GM18907 (cell line): ENCODE results near the gene PAQR5.
"Not testable (repeated sequence)": the region's sequence is repeated elsewhere in the genome, so short reads cannot be mapped to it uniquely, and the experiment has no call there.

Experiments
- ATAC-seq: cut with Tn5 transposase; IDR thresholded peaks from one replicate; pipeline ENCODE4 v1.9.1; 2021; ENCODE audit warnings: mild to moderate bottlenecking, moderate library complexity; ENCODE audit not compliant: unreplicated experiment

The PAQR5 gene

GRCh38 chr15:69298697-69299441 is at the start of gene PAQR5:
PAQR5 (plus strand) TSS chr15:69298912; CDS start chr15:69360081, 61,169 bp downstream.
- ATAC-seq: no peak

- ATAC-seq: no peak
These were observed 45.6 kb upstream of the PAQR5 start for GRCh38 chr15:69253156-69253555.

GRCh38 chr15:69265347-69265955 is 33.3 kb upstream of the PAQR5 start:
- ATAC-seq: no peak

- no peak for ATAC-seq
These were observed 27.5 kb upstream of the PAQR5 start for GRCh38 chr15:69271217-69271616.

- ATAC-seq: no peak
These were observed 26.6 kb upstream of the PAQR5 start for GRCh38 chr15:69272139-69272538.

GRCh38 chr15:69272891-69273290 is 25.8 kb upstream of the PAQR5 start:
- no peak for ATAC-seq

- ATAC-seq: no peak
These were observed 23.5 kb upstream of the PAQR5 start for GRCh38 chr15:69275074-69275670.

- no peak for ATAC-seq
These were observed 22.7 kb upstream of the PAQR5 start for GRCh38 chr15:69275933-69276560.

- ATAC-seq: no peak
These were observed 21.4 kb upstream of the PAQR5 start for GRCh38 chr15:69277316-69277715.

- ATAC-seq: no peak
These were observed 19.1 kb upstream of the PAQR5 start for GRCh38 chr15:69279636-69280035.

GRCh38 chr15:69280783-69281182 is 17.9 kb upstream of the PAQR5 start:
- ATAC-seq: no peak

GRCh38 chr15:69282104-69282743 is 16.5 kb upstream of the PAQR5 start:
- no peak for ATAC-seq

GRCh38 chr15:69285834-69286233 is 12.9 kb upstream of the PAQR5 start:
- no peak for ATAC-seq

GRCh38 chr15:69288011-69288410 is 10.7 kb upstream of the PAQR5 start:
- ATAC-seq: no peak

GRCh38 chr15:69288531-69289341 is 10.0 kb upstream of the PAQR5 start:
- no peak for ATAC-seq

- ATAC-seq: no peak
These were observed 9.2 kb upstream of the PAQR5 start for GRCh38 chr15:69289342-69290146.

GRCh38 chr15:69290346-69291164 is 8.2 kb upstream of the PAQR5 start:
- ATAC-seq: no peak

GRCh38 chr15:69291651-69292050 is 7.1 kb upstream of the PAQR5 start:
- ATAC-seq: not testable (repeated sequence)
